SJCRH30 (cell line): Measurements from ENCODE around the gene FOLR1. TPM values are rescaled to one million over a fixed set of nuclear protein-coding genes. Genes with fewer than 3 reads are reported as not detected.

Experiments used
- DNase-seq, 2 experiments: peaks; one replicate each; pipeline ENCODE4 v3.0.0-alpha.2; 2015 to 2020
- H3K27ac ChIP-seq: fragments of 250-450 bp; sonication (Bioruptor Pico); 2 replicates; pipeline ENCODE4 v1.5.1; 2020; ENCODE audit warnings: mild to moderate bottlenecking, moderate library complexity
- H3K27me3 ChIP-seq: fragments of 250-450 bp; sonication (Bioruptor Pico); 2 replicates; pipeline ENCODE4 v1.5.1; 2020; ENCODE audit warnings: mild to moderate bottlenecking, moderate library complexity
- H3K36me3 ChIP-seq: fragments of 250-450 bp; sonication (Bioruptor Pico); 2 replicates; pipeline ENCODE4 v1.5.1; 2020; ENCODE audit warnings: mild to moderate bottlenecking, moderate library complexity
- H3K4me1 ChIP-seq: fragments of 250-450 bp; sonication (Bioruptor Pico); 2 replicates; pipeline ENCODE4 v1.5.1; 2020; ENCODE audit warnings: mild to moderate bottlenecking, moderate library complexity
- H3K4me3 ChIP-seq: fragments of 250-450 bp; sonication (Bioruptor Pico); 2 replicates; pipeline ENCODE4 v1.5.1; 2020; ENCODE audit warnings: mild to moderate bottlenecking, moderate library complexity
- H3K9me3 ChIP-seq: fragments of 250-450 bp; sonication (Bioruptor Pico); replicated peaks from 2 replicates; pipeline ENCODE4 v1.5.1; 2020; ENCODE audit warnings: mild to moderate bottlenecking, moderate library complexity
- total RNA-seq: library from RNA; depleted of rRNA; stranded (reverse); fragments of >200 nt; shearing (Covaris generic); gene quantifications from 2 replicates; pipeline ENCODE4 v1.2.3, GENCODE V29; 2014

Gene FOLR1
- total RNA-seq, 1 experiment from 2014 or later: 0.77 TPM

DNA sequence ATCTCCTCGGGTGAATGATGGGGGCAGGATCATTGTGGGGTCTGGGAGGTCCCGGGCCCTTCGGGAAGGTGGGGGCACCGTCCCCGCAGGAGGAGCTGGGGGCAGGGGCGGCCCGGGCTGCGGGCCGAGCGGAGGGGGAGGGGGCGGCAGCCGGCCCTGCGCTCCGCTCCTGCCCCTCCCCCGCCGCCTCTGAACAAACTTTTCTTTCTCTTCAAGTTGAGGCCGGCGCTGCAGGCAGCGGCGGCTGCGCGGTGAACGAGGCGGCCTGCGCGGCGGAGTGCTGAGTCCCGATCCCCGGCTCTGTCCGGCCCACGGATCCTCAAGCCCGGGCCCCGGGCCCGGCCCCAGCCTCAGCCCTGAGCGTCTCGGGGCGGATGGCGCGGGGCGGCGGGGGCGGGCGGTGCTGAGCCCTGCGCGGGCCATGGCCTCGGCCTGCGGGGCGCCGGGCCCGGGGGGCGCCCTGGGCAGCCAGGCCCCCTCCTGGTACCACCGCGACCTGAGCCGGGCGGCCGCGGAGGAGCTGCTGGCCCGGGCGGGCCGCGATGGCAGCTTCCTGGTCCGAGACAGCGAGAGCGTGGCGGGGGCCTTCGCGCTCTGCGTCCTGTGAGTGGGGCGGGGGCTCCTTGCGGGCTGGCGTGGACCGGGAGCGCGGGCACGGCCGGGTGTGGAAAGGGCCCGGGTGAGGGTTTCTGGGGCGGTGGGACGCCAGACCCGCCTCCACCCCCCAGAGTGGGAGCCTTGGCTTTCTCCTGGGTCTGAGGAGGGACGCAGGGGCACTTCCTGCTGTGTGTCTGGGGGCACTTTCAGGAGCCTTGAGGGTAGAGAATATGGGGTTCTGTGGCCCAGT is 32.8 kb downstream of the FOLR1 start, which contains the start of gene INPPL1:
Gene INPPL1, plus strand, starts transcription at position 204 of the 847 bp plus-strand sequence. Its CDS starts 218 bp downstream, at position 422.
- peak within 1 kb of the TSS; percentile 97 for H3K4me3 ChIP-seq
- H3K27ac ChIP-seq: peak within 1 kb of the TSS; percentile 95
- no peaks in the 10 kb centered on the region for H3K27me3 ChIP-seq
- no peaks in the 10 kb centered on the region for H3K9me3 ChIP-seq
- peak; percentile 47 to 49 for DNase-seq
- peaks cover 26% of the 10 kb centered on the region for H3K4me1 ChIP-seq
- peaks cover 21% of the 10 kb centered on the region for H3K36me3 ChIP-seq

DNA sequence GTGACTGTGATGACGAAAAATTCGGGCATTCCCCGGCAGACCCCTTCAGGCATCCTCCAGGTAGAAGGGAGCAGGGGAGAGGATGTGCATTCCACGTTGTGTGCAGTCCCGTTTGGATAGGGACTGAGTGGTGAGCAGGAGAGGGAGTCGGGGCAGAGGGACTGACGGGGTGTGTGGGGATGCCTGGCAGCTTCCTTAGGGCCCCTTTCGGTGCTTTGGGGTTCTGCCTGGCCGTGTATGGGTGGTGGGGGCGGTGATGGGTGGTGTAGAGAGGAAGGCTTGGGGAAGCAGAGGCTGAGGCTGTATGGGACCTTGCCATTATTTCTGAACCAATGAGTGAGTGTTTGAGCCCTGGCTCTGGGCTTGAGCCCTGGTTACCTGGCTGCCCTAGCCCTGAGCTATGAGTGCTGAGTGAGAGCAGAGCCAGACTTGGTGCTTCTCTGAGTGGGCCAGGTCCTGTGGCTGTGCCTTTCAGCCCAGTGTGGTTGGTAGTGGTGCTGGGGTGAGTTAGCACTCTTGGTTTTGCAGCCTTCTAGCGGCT is 33.5 kb downstream of the FOLR1 start:
- H3K9me3 ChIP-seq: no peaks in the 10 kb centered on the region
- H3K36me3 ChIP-seq: peaks cover 28% of the 10 kb centered on the region
- H3K27me3 ChIP-seq: no peaks in the 10 kb centered on the region
- H3K4me1 ChIP-seq: peaks cover 26% of the 10 kb centered on the region
- DNase-seq: peak in 1 of 2 experiments; percentile 33
- peak overlapping the region; percentile 97 for H3K4me3 ChIP-seq
- H3K27ac ChIP-seq: peak overlapping the region; percentile 95

DNA sequence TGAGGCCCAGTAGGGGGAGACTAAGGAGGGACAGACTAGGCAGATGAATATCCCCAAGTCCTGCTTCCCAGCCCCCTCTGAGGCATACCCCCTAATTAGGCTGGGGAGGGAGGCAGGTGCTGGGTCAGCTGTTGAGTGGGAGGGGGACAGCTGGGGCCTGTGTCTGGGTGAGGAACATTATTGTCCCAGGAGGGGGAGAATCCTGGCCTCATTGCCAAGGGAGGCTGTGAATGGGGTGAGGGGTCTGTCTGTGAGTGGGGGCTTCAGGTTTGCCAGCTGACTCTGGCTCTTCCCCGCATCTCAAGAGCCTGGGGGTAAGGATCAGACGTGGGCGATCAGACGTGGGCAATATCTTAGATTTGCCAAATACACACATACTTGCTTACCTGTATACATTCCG is 34.8 kb downstream of the FOLR1 start:
- Histone ChIP-seq H3K36me3 (peaks cover 39% of the 10 kb centered on the region), H3K27ac (peak overlapping the region; percentile 66), H3K4me3 (peak overlapping the region; percentile 97), H3K27me3 (no peaks in the 10 kb centered on the region), H3K9me3 (no peaks in the 10 kb centered on the region), H3K4me1 (peaks cover 26% of the 10 kb centered on the region)
- DNase-seq: peak; percentile 76 to 79

DNA sequence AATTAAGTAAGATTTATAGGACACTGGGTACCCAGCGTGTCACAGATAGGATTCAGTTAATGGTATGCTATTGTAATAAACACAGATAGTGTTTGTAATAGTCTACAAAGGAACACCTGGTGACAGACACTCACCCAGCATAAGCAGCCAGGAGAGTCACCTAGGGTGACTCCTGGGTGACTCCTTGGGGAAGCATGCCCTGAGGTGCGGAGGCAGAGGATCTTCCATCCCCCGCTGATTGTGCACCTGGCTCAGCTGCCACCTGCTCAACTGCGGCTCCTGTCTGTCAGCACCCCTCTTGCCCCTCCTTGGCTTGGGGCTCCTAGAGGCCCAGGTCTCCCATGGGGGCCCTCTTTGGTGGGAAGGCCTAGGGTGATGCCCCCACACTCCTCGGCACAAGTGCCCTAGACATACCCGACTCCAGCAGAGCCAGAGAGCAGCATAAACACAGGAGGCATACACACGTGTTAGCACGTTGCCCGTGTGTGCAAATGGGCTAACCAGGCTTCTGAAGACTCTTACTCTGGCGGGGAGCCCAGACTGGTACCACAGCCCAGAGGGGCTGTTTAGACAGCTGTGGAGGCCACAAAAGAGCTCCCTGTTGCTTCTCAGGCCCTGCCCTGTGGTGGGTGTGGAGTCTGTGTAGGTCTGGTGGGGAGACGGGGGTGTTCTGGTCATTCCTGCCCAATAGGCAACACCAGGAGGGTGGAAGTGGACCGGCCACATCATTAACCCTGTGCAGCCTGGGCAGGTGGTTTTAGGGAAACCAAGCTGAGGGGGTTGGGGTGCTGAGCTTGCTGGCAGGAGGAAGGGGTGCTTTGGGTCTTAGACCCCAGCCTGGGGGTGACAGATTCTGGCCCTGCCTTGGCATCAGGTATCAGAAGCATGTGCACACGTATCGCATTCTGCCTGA is 35.6 kb downstream of the FOLR1 start:
- Histone ChIP-seq H3K9me3 (no peaks in the 10 kb centered on the region), H3K27ac (peak overlapping the region; percentile 66), H3K27me3 (no peaks in the 10 kb centered on the region), H3K4me1 (peaks cover 21% of the 10 kb centered on the region), H3K4me3 (no peak overlapping the region; the same call in 1 of the 2 replicates), H3K36me3 (peaks cover 47% of the 10 kb centered on the region)
- DNase-seq: peak; percentile 93 to 96

DNA sequence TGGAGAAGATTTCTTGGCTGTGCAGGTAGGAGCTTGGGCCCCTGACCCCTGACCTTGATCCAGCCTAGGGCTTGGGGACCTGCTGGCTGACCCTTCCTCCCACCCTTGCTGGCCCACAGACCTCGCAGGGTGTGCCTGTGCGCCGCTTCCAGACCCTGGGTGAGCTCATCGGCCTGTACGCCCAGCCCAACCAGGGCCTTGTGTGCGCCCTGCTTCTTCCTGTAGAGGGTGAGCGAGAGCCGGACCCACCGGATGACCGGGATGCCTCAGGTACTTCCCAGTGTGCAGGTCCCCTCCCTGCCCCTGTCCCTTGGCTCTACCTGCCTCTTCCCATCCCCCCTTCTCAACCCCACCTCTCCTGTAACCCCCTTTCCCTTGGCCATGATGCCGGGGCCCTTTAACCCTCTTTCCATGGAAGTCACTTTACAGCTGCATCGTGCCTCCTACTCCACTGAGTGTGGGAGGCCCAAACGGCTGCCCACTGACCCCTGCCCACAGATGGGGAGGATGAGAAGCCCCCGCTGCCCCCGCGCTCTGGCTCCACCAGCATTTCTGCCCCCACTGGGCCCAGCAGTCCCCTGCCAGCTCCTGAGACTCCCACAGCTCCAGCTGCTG is 36.4 kb downstream of the FOLR1 start:
- H3K9me3 ChIP-seq: no peaks in the 10 kb centered on the region
- peaks cover 21% of the 10 kb centered on the region for H3K4me1 ChIP-seq
- no peak for DNase-seq
- peak overlapping the region; percentile 66 for H3K27ac ChIP-seq
- H3K4me3 ChIP-seq: no peak overlapping the region
- no peaks in the 10 kb centered on the region for H3K27me3 ChIP-seq
- peaks cover 55% of the 10 kb centered on the region for H3K36me3 ChIP-seq

DNA sequence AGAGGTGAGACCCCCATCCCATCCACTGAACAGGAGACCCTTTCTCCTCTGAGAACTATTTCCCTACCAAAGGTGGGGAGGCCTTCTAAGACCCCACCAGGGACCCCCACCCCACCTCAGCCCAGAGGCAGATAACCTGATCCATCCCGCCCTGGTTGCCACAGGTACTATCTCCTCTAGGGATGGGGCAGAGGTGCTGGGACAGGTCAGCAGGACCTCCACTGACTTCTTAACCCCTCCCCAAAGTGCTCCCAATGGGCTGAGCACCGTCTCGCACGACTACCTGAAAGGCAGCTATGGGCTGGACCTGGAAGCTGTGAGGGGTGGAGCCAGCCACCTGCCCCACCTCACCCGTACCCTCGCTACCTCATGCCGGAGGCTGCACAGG is 36.9 kb downstream of the FOLR1 start:
- no peak for DNase-seq
- Histone ChIP-seq H3K4me1 (peaks cover 21% of the 10 kb centered on the region), H3K27me3 (no peaks in the 10 kb centered on the region), H3K36me3 (peaks cover 60% of the 10 kb centered on the region), H3K4me3 (no peak overlapping the region), H3K27ac (no peak overlapping the region), H3K9me3 (no peaks in the 10 kb centered on the region)

DNA sequence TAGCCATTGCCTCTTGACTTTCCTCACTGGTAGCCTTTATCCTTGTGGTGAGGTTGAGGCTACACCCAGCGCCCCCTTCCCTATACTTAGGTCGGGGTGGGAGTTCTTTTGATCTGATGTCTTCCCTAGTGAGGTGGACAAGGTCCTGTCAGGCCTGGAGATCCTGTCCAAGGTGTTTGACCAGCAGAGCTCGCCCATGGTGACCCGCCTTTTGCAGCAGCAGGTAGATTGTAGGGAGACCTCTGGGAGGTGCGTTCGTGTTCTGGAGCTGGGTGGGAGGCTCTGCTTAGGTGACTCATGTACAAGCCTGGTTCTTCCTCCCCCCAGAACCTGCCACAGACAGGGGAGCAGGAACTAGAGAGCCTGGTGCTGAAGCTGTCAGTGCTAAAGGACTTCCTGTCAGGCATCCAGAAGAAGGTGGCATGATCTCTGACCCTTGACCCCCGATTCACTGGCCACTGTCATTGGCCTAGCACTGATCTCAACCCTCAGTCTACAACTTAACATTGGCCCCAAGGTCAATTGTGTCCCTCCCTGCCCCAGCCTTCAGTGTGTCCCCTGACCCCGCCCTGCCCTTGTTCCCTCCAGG is 37.5 kb downstream of the FOLR1 start:
- Histone ChIP-seq H3K27me3 (no peaks in the 10 kb centered on the region), H3K4me1 (peaks cover 21% of the 10 kb centered on the region), H3K27ac (no peak overlapping the region), H3K9me3 (no peaks in the 10 kb centered on the region), H3K4me3 (no peak overlapping the region), H3K36me3 (peaks cover 66% of the 10 kb centered on the region)
- no peak for DNase-seq

DNA sequence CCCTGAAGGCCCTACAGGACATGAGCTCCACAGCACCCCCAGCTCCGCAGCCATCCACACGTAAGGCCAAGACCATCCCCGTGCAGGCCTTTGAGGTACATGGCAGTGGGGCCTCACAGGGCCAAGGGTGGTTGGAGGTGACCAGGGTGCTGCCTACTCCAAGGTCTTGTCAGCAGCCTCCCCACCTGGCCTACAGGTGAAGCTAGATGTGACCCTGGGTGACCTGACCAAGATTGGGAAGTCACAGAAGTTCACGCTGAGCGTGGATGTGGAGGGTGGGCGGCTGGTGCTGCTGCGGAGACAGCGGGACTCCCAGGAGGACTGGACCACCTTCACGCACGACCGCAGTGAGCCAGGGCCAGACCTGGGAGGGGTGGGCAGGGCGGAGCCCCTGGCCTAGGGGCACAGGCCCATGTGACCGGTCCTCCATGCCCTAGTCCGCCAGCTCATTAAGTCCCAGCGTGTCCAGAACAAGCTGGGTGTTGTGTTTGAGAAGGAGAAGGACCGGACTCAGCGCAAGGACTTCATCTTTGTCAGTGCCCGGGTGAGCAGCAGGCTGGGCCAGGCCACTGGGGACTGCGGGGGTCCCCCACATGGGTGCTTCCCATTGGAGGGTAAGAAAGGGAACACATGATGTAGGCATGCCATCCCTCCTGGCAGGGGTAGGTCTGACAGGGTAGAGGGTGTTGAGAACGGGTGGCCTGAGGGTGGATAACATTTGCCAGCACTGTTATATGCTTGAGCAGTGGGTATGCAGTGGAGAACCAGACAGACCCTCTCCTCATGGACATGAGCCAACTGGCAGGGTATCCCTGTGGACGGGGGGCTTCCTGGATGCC is 38.2 kb downstream of the FOLR1 start:
- DNase-seq: no peak

DNA sequence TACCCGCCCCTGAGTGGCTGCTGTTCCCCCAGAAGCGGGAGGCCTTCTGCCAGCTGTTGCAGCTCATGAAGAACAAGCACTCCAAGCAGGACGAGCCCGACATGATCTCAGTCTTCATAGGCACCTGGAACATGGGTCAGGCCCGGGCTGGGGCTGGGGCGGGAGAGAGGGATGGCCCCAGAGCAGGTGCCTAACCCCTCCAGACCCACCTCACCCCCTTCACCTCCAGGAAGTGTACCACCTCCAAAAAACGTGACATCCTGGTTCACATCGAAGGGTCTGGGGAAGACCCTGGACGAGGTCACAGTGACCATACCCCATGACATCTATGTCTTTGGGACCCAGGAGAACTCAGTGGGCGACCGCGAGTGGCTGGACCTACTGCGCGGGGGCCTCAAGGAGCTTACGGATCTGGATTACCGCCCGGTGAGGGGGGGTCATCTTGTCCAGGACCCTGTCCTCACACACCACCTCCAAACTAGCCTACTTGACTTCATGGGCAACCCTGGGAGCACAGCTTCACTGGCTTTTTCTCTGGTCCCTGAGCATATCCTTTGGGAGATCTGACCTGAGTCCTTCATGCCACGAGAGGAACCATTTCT is 38.9 kb downstream of the FOLR1 start:
- no peaks in the 10 kb centered on the region for H3K9me3 ChIP-seq
- peaks cover 21% of the 10 kb centered on the region for H3K4me1 ChIP-seq
- H3K27me3 ChIP-seq: no peaks in the 10 kb centered on the region
- peaks cover 79% of the 10 kb centered on the region for H3K36me3 ChIP-seq
- H3K4me3 ChIP-seq: no peak overlapping the region
- no peak for DNase-seq
- no peak overlapping the region for H3K27ac ChIP-seq

More for the DNA sequence above, 38.2 kb downstream of the FOLR1 start:
- Histone ChIP-seq H3K4me1 (peaks cover 21% of the 10 kb centered on the region), H3K27me3 (no peaks in the 10 kb centered on the region), H3K36me3 (peaks cover 73% of the 10 kb centered on the region), H3K27ac (no peak overlapping the region), H3K9me3 (no peaks in the 10 kb centered on the region), H3K4me3 (no peak overlapping the region)

DNA sequence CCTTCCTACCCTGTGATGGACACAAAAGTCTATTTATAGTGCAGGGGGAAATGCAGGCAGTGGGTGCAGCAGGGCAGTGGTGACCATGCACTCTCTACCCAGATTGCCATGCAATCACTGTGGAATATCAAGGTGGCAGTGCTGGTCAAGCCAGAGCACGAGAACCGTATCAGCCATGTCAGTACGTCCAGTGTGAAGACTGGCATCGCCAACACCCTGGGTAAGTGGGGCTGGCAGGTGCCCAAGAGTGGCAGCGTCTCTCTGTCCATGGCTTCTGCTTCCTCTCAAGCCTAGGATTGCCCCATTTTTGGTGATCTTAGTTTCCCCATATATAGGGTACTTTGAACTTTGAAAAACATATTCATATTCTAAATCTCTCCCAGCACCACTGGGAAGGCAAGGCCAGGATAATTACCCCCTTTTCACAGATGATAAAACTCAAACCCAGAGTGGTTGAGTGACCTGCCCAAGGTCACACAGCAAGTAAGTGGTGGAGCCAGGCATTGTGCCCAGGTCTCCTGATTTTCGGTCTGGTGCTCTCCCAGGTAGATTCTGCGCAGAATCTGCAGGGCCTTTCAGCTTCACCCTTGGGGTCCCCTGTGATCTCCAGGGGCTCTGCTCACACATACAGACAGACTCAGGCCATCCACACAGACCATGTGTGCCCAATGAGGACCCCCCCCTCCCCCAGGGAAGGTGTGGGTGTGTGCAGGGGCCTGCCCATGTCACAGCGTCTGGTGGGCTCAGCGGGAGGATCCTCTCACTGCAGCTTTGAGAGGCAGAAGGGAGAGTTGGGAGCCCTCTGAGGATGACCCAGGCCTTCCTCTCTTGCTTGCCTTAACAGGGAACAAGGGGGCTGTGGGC is 39.7 kb downstream of the FOLR1 start:
- Histone ChIP-seq H3K36me3 (peaks cover 82% of the 10 kb centered on the region), H3K9me3 (no peaks in the 10 kb centered on the region), H3K4me3 (no peak overlapping the region), H3K27me3 (no peaks in the 10 kb centered on the region), H3K27ac (no peak overlapping the region), H3K4me1 (peaks cover 15% of the 10 kb centered on the region)
- DNase-seq: no peak

DNA sequence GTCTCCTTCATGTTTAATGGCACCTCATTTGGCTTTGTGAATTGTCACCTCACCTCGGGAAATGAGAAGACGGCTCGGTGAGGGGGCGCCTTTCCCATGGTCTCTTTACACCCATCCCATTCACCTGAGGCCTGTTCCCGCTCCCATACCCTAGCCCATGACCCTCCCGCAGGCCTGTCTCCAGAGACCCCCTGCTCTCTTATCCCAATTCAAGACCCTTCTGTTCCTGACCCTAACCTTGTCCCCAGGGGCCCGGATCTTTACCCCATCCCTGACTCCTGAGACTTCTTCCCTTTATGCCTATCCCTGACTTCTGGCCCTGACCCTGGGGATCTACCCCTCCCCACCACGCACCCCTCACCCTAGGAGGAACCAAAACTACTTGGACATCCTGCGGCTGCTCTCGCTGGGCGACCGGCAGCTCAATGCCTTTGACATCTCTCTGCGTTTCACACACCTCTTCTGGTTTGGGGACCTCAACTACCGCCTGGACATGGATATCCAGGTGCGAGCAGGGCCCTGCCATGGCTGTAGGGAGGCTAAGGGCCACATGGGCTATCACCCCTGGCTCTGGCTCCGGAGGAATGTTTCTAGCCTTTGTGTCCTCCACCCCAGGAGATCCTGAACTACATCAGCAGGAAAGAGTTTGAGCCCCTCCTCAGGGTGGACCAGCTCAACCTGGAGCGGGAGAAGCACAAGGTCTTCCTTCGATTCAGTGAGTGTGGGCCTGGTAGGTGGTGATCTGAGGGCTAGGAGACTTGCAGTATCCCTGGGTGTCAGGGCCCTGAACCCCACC is 40.5 kb downstream of the FOLR1 start:
- H3K4me1 ChIP-seq: peaks cover 6% of the 10 kb centered on the region
- H3K4me3 ChIP-seq: no peak overlapping the region
- H3K36me3 ChIP-seq: peaks cover 90% of the 10 kb centered on the region
- H3K9me3 ChIP-seq: no peaks in the 10 kb centered on the region
- H3K27ac ChIP-seq: no peak overlapping the region
- no peaks in the 10 kb centered on the region for H3K27me3 ChIP-seq
- DNase-seq: no peak
